Measurements from ENCODE around the gene KAZN.

Gene KAZN

DNA sequence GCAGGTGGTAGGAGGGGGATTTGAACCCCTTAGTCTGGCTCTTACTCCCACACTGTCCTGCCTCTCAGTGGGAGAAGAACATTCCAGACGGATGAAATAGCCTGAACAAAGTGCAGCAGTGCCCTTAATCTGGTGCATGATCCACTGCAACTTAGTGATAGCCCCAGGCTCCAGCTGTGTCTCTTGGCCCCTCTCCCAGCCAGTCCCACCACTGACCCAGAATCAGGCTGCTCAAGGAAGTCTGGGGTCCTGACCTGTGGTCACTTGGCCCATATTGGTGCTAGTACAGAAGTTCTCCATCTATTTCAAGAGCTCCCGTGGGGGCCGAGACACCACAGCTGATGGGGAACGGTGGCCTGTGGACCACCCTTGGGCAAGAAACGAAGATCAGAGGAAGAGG lies 255.0 kb downstream of the KAZN start:
- no peak for DNase-seq (ENCODE audit: low read depth in 2 of 2)

- no peak for DNase-seq (ENCODE audit: low read depth in 2 of 2)
These were observed 256.8 kb downstream of the KAZN start for GRCh38 chr1:14855268-14855667.

DNA sequence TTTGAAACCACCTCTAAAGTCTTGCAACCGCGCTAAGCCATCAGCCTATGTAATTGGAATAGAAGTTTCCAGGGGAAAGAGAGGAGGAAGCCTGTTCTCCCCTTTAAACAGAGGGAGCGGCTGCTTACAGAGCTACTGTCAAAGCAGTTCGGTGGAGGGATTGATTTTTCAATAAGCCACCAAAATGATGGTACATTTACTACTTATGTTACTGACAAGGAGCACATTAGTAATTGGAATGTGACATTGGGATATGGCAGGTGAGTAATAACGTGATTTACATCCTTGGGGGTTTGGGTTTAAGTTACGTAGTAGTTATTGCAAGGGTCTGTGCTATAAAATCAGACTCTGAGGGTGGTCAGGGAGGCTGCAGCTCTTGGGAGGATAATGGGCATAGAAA lies 257.3 kb downstream of the KAZN start:
- no peak for DNase-seq (ENCODE audit: low read depth in 2 of 2)

DNA sequence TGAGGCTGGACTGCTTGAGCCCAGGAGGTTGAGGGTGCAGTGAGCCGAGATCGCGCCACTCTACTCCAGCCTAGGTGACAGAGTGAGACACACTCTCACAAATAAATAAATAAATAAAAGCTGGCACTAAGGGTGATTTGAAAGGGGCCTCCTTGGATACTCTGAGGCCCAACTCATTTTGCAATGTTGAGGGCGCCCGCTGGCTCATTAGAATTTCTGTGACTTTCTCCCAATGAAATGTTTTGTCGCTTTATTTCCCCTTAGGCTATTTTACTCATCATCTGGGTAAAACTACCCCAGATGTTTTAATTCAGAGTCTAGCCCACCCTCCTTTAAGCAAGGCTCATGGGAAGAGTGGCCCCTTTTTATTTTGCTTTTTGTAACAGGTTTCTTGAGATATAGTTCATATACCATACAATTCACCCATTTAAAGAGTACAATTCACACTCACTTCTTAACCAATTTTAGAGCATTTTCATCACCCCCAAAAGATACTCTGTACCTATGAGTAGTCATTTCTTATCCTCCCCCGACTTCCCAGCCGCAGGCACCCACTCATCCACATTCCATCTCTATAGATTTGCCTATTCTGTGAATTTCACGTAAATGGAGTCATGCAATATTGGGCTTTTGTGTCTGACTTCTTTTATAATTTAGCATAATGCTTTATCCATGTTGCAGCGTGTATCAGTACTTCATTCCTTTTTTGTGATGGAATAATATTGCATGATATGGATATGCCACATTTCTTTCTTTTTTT lies 259.1 kb downstream of the KAZN start:
- DNase-seq (ENCODE audit: low read depth in 2 of 2), result no peak

DNA sequence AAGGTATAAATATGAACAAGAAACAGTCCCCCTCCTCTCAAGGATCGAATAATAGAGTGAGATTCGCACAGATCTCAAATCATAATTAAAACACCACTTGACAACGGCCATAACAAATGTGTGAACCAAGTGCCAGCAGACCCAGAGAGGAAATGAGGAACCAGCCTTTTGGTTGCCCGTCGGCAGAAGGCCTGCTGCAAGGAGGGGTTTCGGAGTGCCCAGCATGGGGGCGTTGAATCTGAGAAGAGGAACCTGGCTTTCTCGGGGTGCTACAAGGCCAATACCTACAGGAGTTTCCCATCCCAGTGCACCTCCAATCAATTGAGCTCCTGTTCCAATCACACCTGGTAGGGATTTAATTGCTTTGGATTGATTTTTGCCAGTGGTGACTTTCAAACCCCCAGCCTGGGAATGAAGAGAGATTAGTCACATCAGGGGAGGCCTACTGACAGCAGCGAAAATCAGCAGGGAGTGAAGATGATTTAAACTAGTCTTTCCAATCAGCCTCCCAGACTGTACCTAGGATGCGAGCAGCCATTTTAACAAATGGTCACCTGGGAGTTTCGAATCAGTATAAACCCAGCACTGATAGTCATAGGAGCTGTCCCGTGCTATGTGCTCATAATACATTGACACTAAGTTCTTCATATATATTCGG lies 263.8 kb downstream of the KAZN start:
- DNase-seq (ENCODE audit: low read depth in 2 of 2), result no peak

- no peak for DNase-seq (ENCODE audit: low read depth in 2 of 2)
These were observed 266.6 kb downstream of the KAZN start for GRCh38 chr1:14865106-14865505.

DNA sequence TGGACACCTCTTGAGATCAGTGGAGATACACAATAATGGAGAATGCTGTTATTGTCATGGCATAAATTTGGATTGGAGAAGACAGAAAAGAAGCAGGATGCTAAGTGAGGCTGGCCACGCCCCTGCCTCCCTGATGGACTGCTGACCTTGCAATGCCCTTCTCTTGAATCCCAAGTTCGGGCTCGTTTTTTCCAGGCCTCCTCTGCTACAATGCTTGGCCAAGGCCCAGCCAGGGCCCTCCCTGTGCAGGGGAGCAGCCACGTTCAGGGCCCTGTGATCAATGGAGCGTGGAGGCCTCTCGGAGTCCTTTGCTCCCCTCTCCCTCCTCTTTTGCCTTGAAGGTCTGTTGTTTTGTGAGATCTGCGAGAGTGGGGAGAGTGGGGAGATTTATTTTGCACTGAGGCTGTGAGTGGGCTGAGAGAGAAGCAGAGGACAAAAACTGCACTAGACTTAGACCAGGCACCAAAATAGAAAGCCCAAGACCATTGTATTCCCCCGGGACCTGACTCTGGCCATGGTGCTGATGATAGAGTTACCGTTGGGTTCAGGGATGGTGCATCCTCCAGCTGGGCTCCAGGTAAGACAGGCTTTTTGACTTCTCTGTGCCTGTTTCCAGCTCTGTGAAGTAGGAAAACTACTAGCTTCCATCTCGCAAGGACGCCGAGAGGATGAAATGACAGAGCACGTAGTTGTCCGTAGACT lies 268.6 kb downstream of the KAZN start:
- DNase-seq (ENCODE audit: low read depth in 2 of 2), result no peak

- no peak for DNase-seq (ENCODE audit: low read depth in 2 of 2)
These were observed 270.7 kb downstream of the KAZN start for GRCh38 chr1:14869187-14869586.

DNA sequence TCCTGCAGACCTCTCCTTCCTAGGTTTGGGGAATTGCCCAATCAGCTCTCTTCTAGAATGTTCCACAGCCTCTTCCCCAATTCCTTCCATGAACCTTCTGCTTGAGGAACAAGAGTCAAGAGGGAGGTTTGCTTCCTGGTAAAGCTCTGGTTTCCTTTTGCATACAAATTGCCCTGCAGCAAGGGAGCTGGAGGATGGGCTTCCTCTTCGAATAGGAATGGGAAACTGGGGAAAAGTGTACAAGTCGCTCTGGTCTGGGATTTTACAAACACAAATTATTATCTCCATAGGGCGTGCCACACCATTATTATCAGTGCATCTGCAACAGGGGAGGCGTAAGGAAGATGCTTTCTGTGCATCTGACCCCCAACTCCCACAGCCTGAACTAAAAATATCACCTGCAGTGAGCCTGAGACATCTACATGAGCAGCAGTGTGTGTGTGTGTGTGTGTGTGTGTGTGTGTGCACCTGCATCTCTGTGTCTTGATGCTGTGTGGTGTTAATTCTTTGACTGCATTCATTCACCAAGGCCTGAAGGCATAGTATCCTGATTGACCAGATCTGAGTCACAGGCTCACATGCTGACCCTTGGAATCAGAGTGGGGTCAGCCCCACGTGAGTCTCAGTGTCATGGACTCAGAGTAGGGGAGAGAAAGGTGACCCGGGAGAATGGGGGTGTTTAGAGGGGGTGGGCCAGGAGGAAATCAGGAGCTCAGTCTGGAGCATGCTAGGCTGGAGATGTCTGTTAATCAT lies 272.9 kb downstream of the KAZN start:
- no peak for DNase-seq (ENCODE audit: low read depth in 2 of 2)

- DNase-seq (ENCODE audit: low read depth in 2 of 2), result no peak
These were observed 274.3 kb downstream of the KAZN start for GRCh38 chr1:14872762-14873161.

DNA sequence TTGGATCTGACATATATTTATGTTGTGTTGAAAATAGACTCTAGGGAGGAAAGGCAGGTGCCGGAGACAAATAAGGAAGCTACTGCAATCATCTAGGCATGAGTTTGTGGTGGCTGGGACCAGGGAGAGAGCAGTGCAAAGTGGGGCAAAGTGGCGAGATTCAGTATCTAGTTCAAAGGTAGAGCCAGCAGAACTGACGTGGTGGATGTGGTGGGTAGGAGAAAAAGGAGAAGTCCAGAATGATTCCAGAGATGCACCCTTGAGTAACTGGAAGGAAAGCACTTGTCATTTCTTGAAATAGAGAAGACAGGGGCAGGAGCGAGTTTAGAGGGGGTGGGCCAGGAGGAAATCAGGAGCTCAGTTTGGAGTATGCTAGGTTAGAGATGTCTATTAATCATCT lies 275.2 kb downstream of the KAZN start:
- DNase-seq (ENCODE audit: low read depth in 2 of 2), result no peak

GRCh38 chr1:14875524-14876509 lies 277.3 kb downstream of the KAZN start:
- no peak for DNase-seq (ENCODE audit: low read depth in 2 of 2)

DNA sequence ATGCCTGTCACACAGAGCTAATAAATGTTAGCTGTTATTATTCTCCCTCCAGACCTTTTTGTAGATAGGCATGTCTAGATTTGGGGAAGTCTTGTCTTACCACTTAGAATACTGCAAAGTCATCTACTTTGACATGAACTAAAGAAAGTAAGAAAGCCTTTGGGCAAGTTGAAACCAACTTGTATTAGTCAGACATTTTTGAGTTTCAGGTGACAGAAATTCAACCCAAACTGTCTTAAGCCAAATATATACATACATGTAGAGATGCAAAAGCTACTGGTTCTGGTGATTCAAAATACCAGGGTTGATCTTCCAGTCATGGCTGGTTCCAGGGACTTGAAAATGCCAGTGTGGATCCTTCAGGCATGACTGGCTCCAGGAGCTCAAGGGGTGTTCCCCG lies 278.3 kb downstream of the KAZN start:
- no peak for DNase-seq (ENCODE audit: low read depth in 2 of 2)

- DNase-seq (ENCODE audit: low read depth in 2 of 2), result no peak
These were observed 278.7 kb downstream of the KAZN start for GRCh38 chr1:14877224-14877623.

DNA sequence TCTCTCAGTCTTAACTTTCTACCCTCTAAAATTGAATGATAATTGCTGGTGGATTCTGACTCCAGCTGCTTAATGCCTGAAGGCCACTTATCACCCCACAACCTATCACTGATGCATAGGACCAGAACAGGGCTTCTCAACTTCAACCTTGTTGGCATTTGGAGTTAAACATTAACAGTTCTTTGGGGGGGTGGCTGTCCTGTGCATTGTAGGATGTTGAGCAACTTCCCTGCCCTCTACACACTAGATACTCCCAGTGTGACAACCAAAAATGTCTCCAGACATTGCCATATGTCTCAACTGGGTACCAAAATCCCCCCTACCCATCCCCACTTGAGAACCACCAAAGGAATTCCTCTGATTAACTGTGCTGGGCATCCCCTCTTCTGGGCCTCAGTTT lies 279.6 kb downstream of the KAZN start:
- no peak for DNase-seq (ENCODE audit: low read depth in 2 of 2)

GRCh38 chr1:14878951-14879350 lies 280.5 kb downstream of the KAZN start:
- no peak for DNase-seq (ENCODE audit: low read depth in 2 of 2)

- no peak for DNase-seq (ENCODE audit: low read depth in 2 of 2)
These were observed 282.2 kb downstream of the KAZN start for GRCh38 chr1:14880456-14881316.

DNA sequence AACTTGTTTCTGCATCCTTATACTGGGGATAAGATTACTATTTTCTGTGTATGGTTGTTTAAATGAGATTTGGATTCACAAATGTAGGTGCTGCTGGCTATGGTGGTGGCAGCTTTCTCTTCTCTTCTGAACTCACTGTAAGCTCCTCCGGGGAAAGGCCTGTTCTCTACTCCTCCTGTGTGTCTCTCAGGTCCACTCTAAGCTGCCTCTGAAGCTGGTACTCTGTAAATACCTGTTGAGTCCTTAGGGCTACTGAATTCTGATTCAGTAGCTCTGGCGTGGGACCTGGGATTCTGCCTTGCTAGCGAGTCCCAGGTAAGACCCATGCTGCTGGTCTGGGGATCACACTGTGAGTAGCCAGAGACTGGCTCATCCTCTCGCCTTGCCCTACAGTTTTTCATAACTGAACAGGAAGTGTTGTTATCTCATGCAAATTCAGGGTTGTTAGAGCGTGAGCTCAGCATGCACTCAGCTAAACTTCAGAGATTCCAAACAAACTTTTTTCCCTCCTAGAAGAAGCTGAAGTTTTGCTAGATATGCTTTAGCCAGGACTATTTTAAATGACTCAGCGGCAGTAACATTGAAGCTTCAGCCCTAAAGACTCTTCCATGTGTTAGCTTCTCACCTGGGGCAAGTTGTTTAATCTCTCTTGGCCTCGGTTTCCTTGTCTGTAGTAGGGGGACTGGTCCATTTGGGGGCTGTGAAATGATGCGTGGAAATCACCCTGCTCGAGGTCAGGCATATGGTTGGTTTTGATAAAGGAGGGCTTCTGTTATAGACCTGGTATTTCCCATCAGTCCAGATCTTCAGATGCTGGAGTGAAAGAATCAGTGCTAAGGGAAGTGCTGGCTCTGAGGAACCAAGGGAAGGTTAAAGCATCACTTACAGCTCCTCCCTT lies 283.5 kb downstream of the KAZN start:
- no peak for DNase-seq (ENCODE audit: low read depth in 2 of 2)

GRCh38 chr1:14884614-14885175 lies 286.2 kb downstream of the KAZN start:
- DNase-seq (ENCODE audit: low read depth in 2 of 2), result no peak

All from stimulated activated CD4-positive, alpha-beta T cell treated with anti-CD3 and anti-CD28 coated beads, Interleukin-1b, Interleukin-23, amount 100 ng/mL, for 4 hours (primary cell).